GM12878 (cell line): Measurements from ENCODE around the gene DCLRE1B. TPM values are rescaled to one million over a fixed set of nuclear protein-coding genes. Genes with fewer than 3 reads are reported as not detected.

ENCODE experiments used
- ATAC-seq: fragments of 200-7000 bp; cut with Tn5 transposase; 3 replicates; pipeline ENCODE4 v1.9.1; 2020; ENCODE audit warnings: mild to moderate bottlenecking, moderate library complexity
- BruUV-seq: library from RNA; stranded (reverse); fragments of 400-500 nt; replicated peaks from 2 replicates; lab custom pipeline; 2021; lab: Mats Ljungman, UMichigan
- CTCF ChIA-PET: fragments of 300-600 bp; sonication (Branson Sonifier 250); formaldehyde crosslinking; extraction: SDS; loops from one replicate; lab custom pipeline; 2021; ENCODE audit warnings: inconsistent platforms; lab: Yijun Ruan, JAX
- POLR2A ChIA-PET: fragments of 350-600 bp; formaldehyde crosslinking; extraction: SDS; loops from one replicate; lab custom pipeline; 2021; ENCODE audit warnings: inconsistent platforms; lab: Charles Lee
- RAD21 ChIA-PET: fragments of 300-600 bp; sonication (Branson Sonifier 250); formaldehyde crosslinking; loops from one replicate; lab custom pipeline; 2023; ENCODE audit warnings: antibody characterized with exemption; ENCODE audit not compliant: unreplicated experiment; lab: Charles Lee
- SMC1A ChIA-PET: fragments of 300-600 bp; sonication (Branson Sonifier 250); formaldehyde crosslinking; loops from one replicate; lab custom pipeline; 2023; ENCODE audit not compliant: unreplicated experiment, uncharacterized antibody; lab: Charles Lee
- DNase-seq: peaks from one replicate; pipeline ENCODE4 v3.0.0-alpha.2; 2011; ENCODE audit warnings: low read depth, low spot score
- FAIRE-seq: peaks from 3 replicates; lab custom pipeline; 2011; peaks lifted over from hg19 to GRCh38; lab: Jason Lieb, UNC
- H2AFZ ChIP-seq: 2 replicates; pipeline ENCODE4 v1.6.0; 2011; ENCODE audit warnings: low read depth, low read length, control low read depth; ENCODE audit not compliant: control insufficient read depth
- H3K27ac ChIP-seq: 2 replicates; pipeline ENCODE4 v1.5.1; 2011; ENCODE audit warnings: control low read depth; ENCODE audit not compliant: control insufficient read depth, insufficient read depth
- H3K27me3 ChIP-seq, 2 experiments: replicated peaks in 1 of 2; 2 replicates each; pipeline versions ENCODE4 v1.6.0 to v1.6.1; 2011; ENCODE audit warnings: low read length in 1 of 2; ENCODE audit not compliant: control insufficient read depth in 2 of 2, insufficient read depth in 2 of 2
- H3K36me3 ChIP-seq, 2 experiments: 2 replicates each; pipeline ENCODE4 v1.5.1; 2011; ENCODE audit warnings: low read length in 1 of 2; ENCODE audit not compliant: control insufficient read depth in 2 of 2, insufficient read depth in 2 of 2
- H3K4me1 ChIP-seq: 2 replicates; pipeline ENCODE4 v1.6.1; 2011; ENCODE audit warnings: mild to moderate bottlenecking, low read length, moderate library complexity, mixed read lengths; ENCODE audit not compliant: control insufficient read depth, insufficient read depth
- H3K4me2 ChIP-seq: 2 replicates; pipeline ENCODE4 v1.6.0; 2011; ENCODE audit warnings: control low read depth; ENCODE audit not compliant: control insufficient read depth, insufficient read depth
- H3K4me3 ChIP-seq: fragments of 200-600 bp; sonication (generic); 2 replicates; pipeline ENCODE4 v1.5.1; 2016
- H3K79me2 ChIP-seq: 2 replicates; pipeline ENCODE4 v1.6.0; 2011; ENCODE audit warnings: low read length; ENCODE audit not compliant: control insufficient read depth, insufficient read depth
- H3K9ac ChIP-seq: 2 replicates; pipeline ENCODE4 v1.8.0; 2011; ENCODE audit warnings: low read length, control low read depth, mixed read lengths; ENCODE audit not compliant: control insufficient read depth, insufficient read depth
- H3K9me3 ChIP-seq: replicated peaks from 3 replicates; pipeline ENCODE4 v1.5.1; 2011; ENCODE audit warnings: mild to moderate bottlenecking, low read length; ENCODE audit not compliant: control insufficient read depth, insufficient read depth
- H4K20me1 ChIP-seq: 2 replicates; pipeline ENCODE4 v1.6.0; 2011; ENCODE audit not compliant: control insufficient read depth, insufficient read depth
- CHD1 ChIP-seq: IDR thresholded peaks from 2 replicates; pipeline ENCODE4 v1.6.1; 2012; ENCODE audit warnings: low read depth, low read length, improper control_type of control experiment
- CHD2 ChIP-seq: IDR thresholded peaks from 2 replicates; pipeline ENCODE4 v1.6.1; 2011; ENCODE audit warnings: low read depth, low read length, improper control_type of control experiment, borderline replicate concordance
- DPF2 ChIP-seq: fragments of 450-650 bp; IDR thresholded peaks from 2 replicates; pipeline ENCODE4 v1.6.1; 2017; ENCODE audit warnings: mild to moderate bottlenecking
- EZH2 ChIP-seq: IDR thresholded peaks from 2 replicates; pipeline ENCODE4 v1.6.1; 2012; ENCODE audit warnings: low read depth, mild to moderate bottlenecking, control low read depth, inconsistent platforms, low read length, borderline replicate concordance; ENCODE audit not compliant: control insufficient read depth
- IKZF1 ChIP-seq: fragments of 450-650 bp; conservative IDR thresholded peaks from 2 replicates; pipeline ENCODE4 v1.6.1; 2017; ENCODE audit warnings: antibody characterized with exemption, mild to moderate bottlenecking
- IRF4 ChIP-seq: IDR thresholded peaks from 2 replicates; pipeline ENCODE4 v1.6.1; 2011; ENCODE audit warnings: low read depth, low read length
- KDM1A ChIP-seq: fragments of 200-600 bp; sonication (generic); IDR thresholded peaks from 2 replicates; pipeline ENCODE4 v1.6.1; 2016; ENCODE audit warnings: borderline replicate concordance
- LARP7 ChIP-seq: fragments of 450-650 bp; IDR thresholded peaks from 2 replicates; pipeline ENCODE4 v1.6.1; 2017; ENCODE audit warnings: mild to moderate bottlenecking
- MXI1 ChIP-seq: fragments of 150-350 bp; IDR thresholded peaks from 2 replicates; pipeline ENCODE4 v1.6.1; 2011; ENCODE audit warnings: low read depth, mild to moderate bottlenecking, inconsistent platforms, low read length, improper control_type of control experiment
- NRF1 ChIP-seq: conservative IDR thresholded peaks from 2 replicates; pipeline ENCODE4 v1.6.1; 2011; ENCODE audit warnings: mild to moderate bottlenecking, low read depth, low read length, improper control_type of control experiment
- PAX5 ChIP-seq: IDR thresholded peaks from 2 replicates; pipeline ENCODE4 v1.6.1; 2011; ENCODE audit warnings: low read depth, low read length, borderline replicate concordance
- POLR2A ChIP-seq: IDR thresholded peaks from 2 replicates; pipeline ENCODE4 v1.6.1; 2011; ENCODE audit warnings: low read depth, mild to moderate bottlenecking, low read length
- SMC3 ChIP-seq: IDR thresholded peaks from 2 replicates; pipeline ENCODE4 v1.6.1; 2011; ENCODE audit warnings: low read length, improper control_type of control experiment, borderline replicate concordance
- SREBF1 ChIP-seq: IDR thresholded peaks from 2 replicates; pipeline ENCODE4 v1.6.1; 2012; ENCODE audit warnings: mild to moderate bottlenecking, low read length
- SUPT20H ChIP-seq: IDR thresholded peaks from 2 replicates; pipeline ENCODE4 v1.6.1; 2011; ENCODE audit warnings: low read depth, mild to moderate bottlenecking, low read length, moderate library complexity, borderline replicate concordance; ENCODE audit not compliant: control insufficient read depth
- USF1 ChIP-seq: IDR thresholded peaks from 2 replicates; pipeline ENCODE4 v1.6.1; 2011; ENCODE audit warnings: borderline replicate concordance, low read depth, mild to moderate bottlenecking, moderate library complexity, mixed read lengths, low read length; ENCODE audit not compliant: insufficient read depth; ENCODE audit errors: extremely low read length
- ZNF207 ChIP-seq: fragments of 450-650 bp; IDR thresholded peaks from 2 replicates; pipeline ENCODE4 v1.6.1; 2014; ENCODE audit warnings: antibody characterized with exemption, mild to moderate bottlenecking, borderline replicate concordance
- ZSCAN29 ChIP-seq: fragments of 450-650 bp; IDR thresholded peaks from 2 replicates; pipeline ENCODE4 v1.6.1; 2017; ENCODE audit warnings: mild to moderate bottlenecking, moderate library complexity
- in situ Hi-C: fragments of 300-500 bp; cut with MboI; formaldehyde crosslinking; loops from 9 replicates; pipeline ENCODE4 v1.14.3; 2018; ENCODE audit warnings: mixed read lengths
- intact Hi-C: fragments of 100-400 bp; cut with micrococcal nuclease; formaldehyde crosslinking; loops from one replicate; pipeline ENCODE4 v1.14.2; 2022; ENCODE audit not compliant: unreplicated experiment
- polyA plus RNA-seq, 11 experiments: library from polyadenylated mRNA; depleted of rRNA in 4 of 11; unstranded in 6 of 11; stranded (reverse) in 5 of 11; fragments of >200 nt; fragmentation: Nextera tagmentation in 4 of 11; fragmentation: Illumina TruSeq in 1 of 11; extraction: Ambion mirVana in 4 of 11; extraction: Trizol in 1 of 11; gene quantifications; 1 replicate in 1 of 11; 2 replicates in 10 of 11; pipeline versions ENCODE4 v1.2.1 to v1.2.3, GENCODE V29; 2011 to 2016; ENCODE audit warnings: inconsistent platforms in 2 of 11, missing spikeins in 2 of 11, low read depth in 1 of 11
- total RNA-seq, 4 experiments: library from RNA; depleted of rRNA in 3 of 4; stranded (reverse); fragments of >200 nt in 3 of 4; fragmentation: Illumina TruSeq in 1 of 4; extraction: Trizol in 1 of 4; gene quantifications; 2 replicates each; pipeline versions ENCODE4 v1.2.1 to v1.2.3, GENCODE V29; 2013 to 2021

Gene DCLRE1B
- total and polyA plus RNA-seq, 10 of the 15 experiments (the other 5 are each of a cell fraction or from before 2014, with no cell fraction given) = 5.4 to 18.3 (median 13.4) TPM

- intact Hi-C loops = loop anchor here (5.0 kb wide), 1 partner anchor 86 kb away; no protein-coding TSS in a partner anchor
- ChIA-PET SMC1A (interaction anchor here (0.6 to 1.3 kb wide), 2 partner anchors 8 to 12 kb away, joined by 3 to 6 read pairs; no protein-coding TSS in a partner anchor), CTCF (interaction anchor here (5.3 kb wide), 1 partner anchor 13 kb away, joined by 36 read pairs; the partner anchor contains the start of gene HIPK1), RAD21 (interaction anchor here (4.8 kb wide), 1 partner anchor 13 kb away, joined by 33 read pairs; the partner anchor contains the start of gene HIPK1), POLR2A (interaction anchor here (1.2 to 1.3 kb wide), 2 partner anchors 8 to 154 kb away, joined by 3 read pairs; no protein-coding TSS in a partner anchor)
- H3K27ac ChIP-seq = no peak overlapping the region
- no peak overlapping the region for H2AFZ ChIP-seq
- no peaks in the 10 kb centered on the region for H4K20me1 ChIP-seq
- no peak overlapping the region for H3K4me2 ChIP-seq
- H3K27me3 ChIP-seq = no peaks in the 10 kb centered on the region
- H3K79me2 ChIP-seq = peaks cover 59% of the 10 kb centered on the region
- ATAC-seq (no peak), DNase-seq (no peak), FAIRE-seq (no peak)
- no TSS peak for BruUV-seq
- H3K9me3 ChIP-seq = peaks cover 7% of the 10 kb centered on the region
- H3K9ac ChIP-seq = no peak overlapping the region
- H3K4me1 ChIP-seq = peaks cover 41% of the 10 kb centered on the region
- no peak for TF ChIP-seq ZSCAN29
- TF ChIP-seq ZNF207 = no peak
- no peak for TF ChIP-seq USF1
- TF ChIP-seq IRF4 = no peak
- TF ChIP-seq SREBF1 = no peak
- TF ChIP-seq EZH2 = no peak
- TF ChIP-seq CHD1 = no peak
- TF ChIP-seq IKZF1 = no peak
- TF ChIP-seq MXI1 = no peak
- TF ChIP-seq SMC3 = no peak
- no peak for TF ChIP-seq LARP7
- TF ChIP-seq SUPT20H = no peak
- TF ChIP-seq PAX5 = no peak
- no peak for TF ChIP-seq NRF1
- no peak for TF ChIP-seq POLR2A
- TF ChIP-seq KDM1A = no peak
- no peak for TF ChIP-seq CHD2
- TF ChIP-seq DPF2 = no peak
- in situ Hi-C loops = no loop called here
- no peak overlapping the region for H3K4me3 ChIP-seq
- H3K36me3 ChIP-seq = peaks cover 6 to 8% of the 10 kb centered on the region in 2 experiments; a peak in 3 of 4 replicates
Observed at GRCh38 chr1:113943028-113943811, 38.1 kb downstream of the DCLRE1B start.
